ENCODE measurements around the gene DRAXIN. TPM values are rescaled to one million over a fixed set of nuclear protein-coding genes. Genes with fewer than 3 reads are reported as not detected.

DRAXIN gene
- total RNA-seq, 1 experiment from 2014 or later, result 20.5 TPM

DNA sequence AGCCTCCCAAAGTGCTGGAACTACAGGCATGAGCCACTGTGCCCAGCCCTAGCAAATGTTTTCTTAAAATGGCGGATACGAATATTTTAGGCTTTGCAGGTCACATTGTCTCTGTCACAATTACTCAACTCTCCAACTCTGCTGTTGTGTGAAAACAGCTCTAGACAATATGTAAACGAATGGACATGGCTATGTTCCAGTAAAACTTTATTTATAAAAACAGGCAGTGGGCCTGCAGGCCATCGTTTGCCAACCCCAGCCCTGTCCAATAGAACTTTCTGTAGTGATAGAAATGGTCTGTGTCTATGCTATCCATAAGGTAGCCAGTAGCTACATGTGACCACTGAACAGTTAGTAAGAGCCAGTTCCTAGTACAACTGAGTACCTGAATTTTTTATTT lies 31.8 kb upstream of the DRAXIN start:
- Histone ChIP-seq H3K9me3 (ENCODE audit: control insufficient read depth, low read depth, low read length) (no peaks in the 10 kb centered on the region), H3K27me3 (ENCODE audit: insufficient read depth, low read length) (no peaks in the 10 kb centered on the region), H4K91ac (ENCODE audit: insufficient read length, low read depth, low read length) (no peak overlapping the region), H3K23ac (ENCODE audit: insufficient read length, low read depth, low read length) (no peak overlapping the region), H3K18ac (ENCODE audit: insufficient read length, low read depth, low read length) (no peak overlapping the region), H2BK5ac (ENCODE audit: insufficient read length, low read length) (no peak overlapping the region), H3K4ac (ENCODE audit: low read depth, low read length) (no peak overlapping the region), H3K23me2 (ENCODE audit: insufficient read length, low read depth, low read length, poor library complexity, severe bottlenecking) (peaks cover 6% of the 10 kb centered on the region), H4K5ac (ENCODE audit: insufficient read length, low read depth, low read length) (no peak overlapping the region), H4K8ac (replicated peaks; ENCODE audit: insufficient read length, low read depth, low read length) (no peak overlapping the region), H4K20me1 (ENCODE audit: control insufficient read depth, insufficient read depth, insufficient read length) (no peaks in the 10 kb centered on the region), H3K27ac (ENCODE audit: insufficient read length, low read depth, low read length) (no peak overlapping the region), H3K9ac (ENCODE audit: extremely low read depth, insufficient read length, low read length) (no peak overlapping the region), H3K79me1 (ENCODE audit: insufficient read depth, low read depth, low read length, poor library complexity, severe bottlenecking) (no peaks in the 10 kb centered on the region), H3K4me1 (ENCODE audit: insufficient read depth, low read length) (no peaks in the 10 kb centered on the region; the same call in 1 of the 2 replicates), H2BK12ac (ENCODE audit: insufficient read length, low read depth, low read length) (no peak overlapping the region), H3T11ph (ENCODE audit: low read length) (no peak overlapping the region), H3K4me2 (ENCODE audit: insufficient read depth, insufficient read length, low read length) (no peak overlapping the region), H3K79me2 (ENCODE audit: insufficient read depth, low read length) (no peaks in the 10 kb centered on the region), H2AK5ac (ENCODE audit: insufficient read length, low read length) (no peak overlapping the region), H3K14ac (ENCODE audit: insufficient read depth, low read length) (no peak overlapping the region), H2BK120ac (ENCODE audit: low read depth, low read length, poor library complexity, severe bottlenecking) (no peak overlapping the region), H2AFZ (ENCODE audit: low read length) (no peak overlapping the region), H2BK15ac (ENCODE audit: low read depth, low read length) (no peak overlapping the region), H3K56ac (ENCODE audit: insufficient read length, low read depth, low read length) (no peak overlapping the region), H2BK20ac (ENCODE audit: low read depth, low read length, poor library complexity, severe bottlenecking) (no peak overlapping the region)
- peaks cover 25% of the 10 kb centered on the region for H3K27me3 Mint-ChIP-seq (ENCODE audit: low read depth)
- no peak for DNase-seq
- no peak overlapping the region for H3K27ac Mint-ChIP-seq
- TF ChIP-seq, protein P1, sequence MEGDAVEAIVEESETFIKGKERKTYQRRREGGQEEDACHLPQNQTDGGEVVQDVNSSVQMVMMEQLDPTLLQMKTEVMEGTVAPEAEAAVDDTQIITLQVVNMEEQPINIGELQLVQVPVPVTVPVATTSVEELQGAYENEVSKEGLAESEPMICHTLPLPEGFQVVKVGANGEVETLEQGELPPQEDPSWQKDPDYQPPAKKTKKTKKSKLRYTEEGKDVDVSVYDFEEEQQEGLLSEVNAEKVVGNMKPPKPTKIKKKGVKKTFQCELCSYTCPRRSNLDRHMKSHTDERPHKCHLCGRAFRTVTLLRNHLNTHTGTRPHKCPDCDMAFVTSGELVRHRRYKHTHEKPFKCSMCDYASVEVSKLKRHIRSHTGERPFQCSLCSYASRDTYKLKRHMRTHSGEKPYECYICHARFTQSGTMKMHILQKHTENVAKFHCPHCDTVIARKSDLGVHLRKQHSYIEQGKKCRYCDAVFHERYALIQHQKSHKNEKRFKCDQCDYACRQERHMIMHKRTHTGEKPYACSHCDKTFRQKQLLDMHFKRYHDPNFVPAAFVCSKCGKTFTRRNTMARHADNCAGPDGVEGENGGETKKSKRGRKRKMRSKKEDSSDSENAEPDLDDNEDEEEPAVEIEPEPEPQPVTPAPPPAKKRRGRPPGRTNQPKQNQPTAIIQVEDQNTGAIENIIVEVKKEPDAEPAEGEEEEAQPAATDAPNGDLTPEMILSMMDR (conservative IDR thresholded peaks at IDR 0.05), result no peak
- no peak overlapping the region for H3K4me3 Mint-ChIP-seq
- H3K36me3 Mint-ChIP-seq (ENCODE audit: insufficient read depth in 1 of 3, low read depth in 3 of 3), result peaks cover 14 to 56% (median 43%) of the 10 kb centered on the region in 3 experiments
- peaks cover 8% of the 10 kb centered on the region in 2 experiments for H3K4me1 Mint-ChIP-seq
- WGBS (ENCODE audit: extremely low coverage, insufficient read length, low lambda C conversion rate), result no CpG with 5 or more reads among the region's 4 CpGs
- H3K9me3 Mint-ChIP-seq, result no peaks in the 10 kb centered on the region

Measured in H9 (cell line).